H1 (cell line): ENCODE data around the gene CCDC124. TPM values are rescaled to one million over a fixed set of nuclear protein-coding genes. Genes with fewer than 3 reads are reported as not detected.

ENCODE experiments used
- CTCF ChIA-PET: fragments of 300-600 bp; sonication (Branson Sonifier 250); formaldehyde crosslinking; loops from one replicate; lab custom pipeline; 2021; ENCODE audit not compliant: partially characterized antibody; lab: Charles Lee
- POLR2A ChIA-PET: fragments of 300-600 bp; sonication (Branson Sonifier 250); formaldehyde crosslinking; loops from one replicate; lab custom pipeline; 2021; ENCODE audit warnings: inconsistent platforms; ENCODE audit not compliant: partially characterized antibody; lab: Charles Lee
- DNase-seq, 2 experiments: peaks; one replicate each; pipeline versions ENCODE4 v3.0.0 to v3.0.0-alpha.2; 2010 to 2022; ENCODE audit warnings: low spot score in 2 of 2, low read depth in 1 of 2, mixed read lengths in 1 of 2
- FAIRE-seq: peaks from 2 replicates; lab custom pipeline; 2011; peaks lifted over from hg19 to GRCh38; lab: Jason Lieb, UNC
- H2AFZ ChIP-seq: 2 replicates; pipeline ENCODE4 v1.8.1; 2012; ENCODE audit warnings: low read length, inconsistent platforms
- H2AK5ac ChIP-seq: 2 replicates; pipeline ENCODE4 v1.6.1; 2013; ENCODE audit warnings: low read depth, low read length
- H2BK120ac ChIP-seq: replicated peaks from 2 replicates; pipeline ENCODE3; 2013; ENCODE audit warnings: low read depth, low read length, inconsistent platforms
- H2BK12ac ChIP-seq: 2 replicates; pipeline ENCODE4 v1.6.1; 2013; ENCODE audit warnings: low read depth, low read length
- H2BK15ac ChIP-seq: 2 replicates; pipeline ENCODE4 v1.6.1; 2013; ENCODE audit warnings: low read length
- H2BK20ac ChIP-seq: 2 replicates; pipeline ENCODE4 v1.6.1; 2013; ENCODE audit warnings: low read length
- H2BK5ac ChIP-seq: 2 replicates; pipeline ENCODE4 v1.6.1; 2013; ENCODE audit warnings: low read depth, low read length
- H3K14ac ChIP-seq: 2 replicates; pipeline ENCODE4 v1.6.1; 2013; ENCODE audit warnings: inconsistent platforms; ENCODE audit not compliant: insufficient read length
- H3K18ac ChIP-seq: 2 replicates; pipeline ENCODE4 v1.6.1; 2013; ENCODE audit warnings: low read length; ENCODE audit errors: extremely low read depth
- H3K23ac ChIP-seq: 2 replicates; pipeline ENCODE4 v1.6.1; 2013; ENCODE audit warnings: inconsistent platforms; ENCODE audit not compliant: insufficient read length
- H3K23me2 ChIP-seq: 2 replicates; pipeline ENCODE4 v1.6.1; 2013; ENCODE audit warnings: low read depth, low read length
- H3K27ac ChIP-seq: 2 replicates; pipeline ENCODE4 v1.6.1; 2011; ENCODE audit warnings: low read depth, low read length, inconsistent platforms
- H3K27me3 ChIP-seq, 4 experiments: replicated peaks in 1 of 4; 1 replicate in 1 of 4; 2 replicates in 3 of 4; pipeline versions ENCODE4 v1.6.1 to v1.8.1; 2011 to 2013; ENCODE audit warnings: low read length in 3 of 4, mild to moderate bottlenecking in 3 of 4, inconsistent platforms in 2 of 4, mixed read lengths in 2 of 4, moderate library complexity in 1 of 4; ENCODE audit not compliant: control insufficient read depth in 3 of 4, insufficient read depth in 3 of 4; ENCODE audit errors: extremely low read depth in 1 of 4
- H3K36me3 ChIP-seq, 4 experiments: 2 replicates each; pipeline versions ENCODE4 v1.6.1 to v1.8.1; 2011 to 2013; ENCODE audit warnings: mild to moderate bottlenecking in 4 of 4, low read length in 3 of 4, moderate library complexity in 2 of 4, control low read depth in 1 of 4, inconsistent platforms in 1 of 4; ENCODE audit not compliant: insufficient read depth in 4 of 4, control insufficient read depth in 2 of 4
- H3K4ac ChIP-seq: replicated peaks from 2 replicates; pipeline ENCODE3; 2013; ENCODE audit warnings: low read length, low read depth, mixed read lengths, inconsistent platforms; ENCODE audit not compliant: insufficient read length
- H3K4me1 ChIP-seq, 4 experiments: replicated peaks in 1 of 4; 1 replicate in 1 of 4; 2 replicates in 3 of 4; pipeline versions ENCODE4 v1.6.1 to v1.8.1; 2011 to 2013; ENCODE audit warnings: low read length in 3 of 4, inconsistent platforms in 2 of 4, mixed read lengths in 1 of 4; ENCODE audit not compliant: insufficient read depth in 4 of 4, control insufficient read depth in 3 of 4
- H3K4me2 ChIP-seq, 2 experiments: 2 replicates each; pipeline versions ENCODE4 v1.6.1 to v1.8.1; 2011 to 2013; ENCODE audit warnings: low read depth in 2 of 2, low read length in 2 of 2, control low read depth in 1 of 2, inconsistent platforms in 1 of 2, mild to moderate bottlenecking in 1 of 2; ENCODE audit not compliant: insufficient read depth in 1 of 2
- H3K4me3 ChIP-seq, 4 experiments: fragments of 200-600, 300-600 bp in 1 of 4; sonication (generic), shearing (Covaris generic), sonication (Bioruptor Twin) in 1 of 4; 2 replicates each; pipeline versions ENCODE4 v1.5.1 to v1.8.1; 2011 to 2016; ENCODE audit warnings: low read length in 4 of 4, low read depth in 3 of 4, control low read depth in 2 of 4, inconsistent platforms in 2 of 4, mild to moderate bottlenecking in 2 of 4, mixed read lengths in 1 of 4, moderate library complexity in 1 of 4; ENCODE audit not compliant: insufficient read depth in 2 of 4; ENCODE audit errors: extremely low read depth in 1 of 4
- H3K56ac ChIP-seq: replicated peaks from 2 replicates; pipeline ENCODE3; 2013; ENCODE audit warnings: low read depth, mild to moderate bottlenecking, mixed read lengths, low read length, inconsistent platforms; ENCODE audit not compliant: insufficient read length
- H3K79me1 ChIP-seq: 2 replicates; pipeline ENCODE4 v1.6.1; 2013; ENCODE audit warnings: low read depth, low read length, control low read depth
- H3K79me2 ChIP-seq, 2 experiments: 2 replicates each; pipeline versions ENCODE4 v1.6.1 to v1.8.1; 2012 to 2013; ENCODE audit warnings: low read length in 2 of 2, mild to moderate bottlenecking in 2 of 2, inconsistent platforms in 1 of 2; ENCODE audit not compliant: insufficient read depth in 2 of 2, control insufficient read depth in 1 of 2
- H3K9ac ChIP-seq, 4 experiments: replicated peaks in 1 of 4; 1 replicate in 1 of 4; 2 replicates in 3 of 4; pipeline versions ENCODE4 v1.6.1 to v1.8.1; 2011 to 2013; ENCODE audit warnings: low read depth in 3 of 4, low read length in 3 of 4, control low read depth in 2 of 4, mild to moderate bottlenecking in 2 of 4, moderate library complexity in 2 of 4, inconsistent platforms in 1 of 4; ENCODE audit errors: extremely low read depth in 1 of 4
- H3K9me3 ChIP-seq, 2 experiments: 2 replicates each; pipeline versions ENCODE4 v1.6.1 to v1.8.1; 2012 to 2013; ENCODE audit warnings: mild to moderate bottlenecking in 2 of 2, moderate library complexity in 2 of 2, control low read depth in 1 of 2, inconsistent platforms in 1 of 2, low read depth in 1 of 2, low read length in 1 of 2, mixed read lengths in 1 of 2; ENCODE audit not compliant: insufficient read depth in 2 of 2
- H4K20me1 ChIP-seq, 2 experiments: replicated peaks in 1 of 2; 2 replicates each; pipeline versions ENCODE3 to v1.8.1; 2011 to 2013; ENCODE audit warnings: inconsistent platforms in 2 of 2, low read length in 2 of 2, mild to moderate bottlenecking in 1 of 2; ENCODE audit not compliant: insufficient read depth in 2 of 2, control insufficient read depth in 1 of 2
- H4K5ac ChIP-seq: 2 replicates; pipeline ENCODE4 v1.6.1; 2013; ENCODE audit warnings: low read length, low read depth, mixed read lengths, inconsistent platforms; ENCODE audit not compliant: insufficient read length
- H4K8ac ChIP-seq: 2 replicates; pipeline ENCODE4 v1.8.0; 2013; ENCODE audit warnings: mild to moderate bottlenecking, moderate library complexity, low read length, inconsistent platforms; ENCODE audit not compliant: insufficient read depth; ENCODE audit errors: extremely low read depth
- H4K91ac ChIP-seq: replicated peaks from 2 replicates; pipeline ENCODE3; 2013; ENCODE audit warnings: low read length, mixed read lengths, inconsistent platforms; ENCODE audit not compliant: insufficient read length
- ATF3 ChIP-seq: IDR thresholded peaks from 2 replicates; pipeline ENCODE4 v1.6.1; 2011; ENCODE audit warnings: low read depth, mild to moderate bottlenecking, low read length; ENCODE audit not compliant: insufficient read depth
- CBX5 ChIP-seq: fragments of 300-800, 300-1000 bp; sonication (generic); IDR thresholded peaks from 2 replicates; pipeline ENCODE4 v1.7.1; 2016; ENCODE audit warnings: antibody characterized with exemption, low read length, low read depth
- CREB1 ChIP-seq: IDR thresholded peaks from 2 replicates; pipeline ENCODE4 v1.6.1; 2012; ENCODE audit warnings: inconsistent platforms
- EGR1 ChIP-seq: IDR thresholded peaks from 2 replicates; pipeline ENCODE4 v1.6.1; 2011; ENCODE audit warnings: low read depth, low read length, borderline replicate concordance
- KDM1A ChIP-seq: fragments of 200-600, 300-600 bp; sonication (generic); IDR thresholded peaks from 2 replicates; pipeline ENCODE4 v1.7.1; 2016; ENCODE audit warnings: mild to moderate bottlenecking, low read length, borderline replicate concordance
- POLR2A ChIP-seq, 2 experiments: IDR thresholded peaks; 1 replicate in 1 of 2; 2 replicates in 1 of 2; pipeline ENCODE4 v1.6.1; 2011; ENCODE audit warnings: low read depth in 2 of 2, low read length in 2 of 2, mild to moderate bottlenecking in 2 of 2; ENCODE audit errors: control extremely low read depth in 1 of 2
- polyA plus RNA-seq, 7 experiments: library from polyadenylated mRNA; depleted of rRNA in 3 of 7; stranded (reverse) in 5 of 7; unstranded in 2 of 7; fragments of >200 nt in 5 of 7; fragments of 200-250 nt in 2 of 7; gene quantifications; 1 replicate in 5 of 7; 2 replicates in 1 of 7; 4 replicates in 1 of 7; pipeline versions ENCODE4 v1.2.1 to v1.2.3, GENCODE V29; 2011 to 2013; ENCODE audit warnings: missing spikeins in 2 of 7, mixed read lengths in 2 of 7
- total RNA-seq: library from RNA; stranded (reverse); fragmentation: NEBNext Ultra II Directional; extraction: Animal tissue kit (Norgen Biotek cat#: 25700); gene quantifications from 2 replicates; pipeline ENCODE4 v1.2.1, GENCODE V29; 2021

Gene CCDC124
- total and polyA plus RNA-seq, 2 of the 8 experiments (the other 6 are each of a cell fraction or from before 2014, with no cell fraction given) = 95.2 to 103 TPM

- Histone ChIP-seq H2BK20ac (no peak overlapping the region), H3K14ac (no peak overlapping the region), H3K18ac (no peak overlapping the region), H2BK120ac (no peak overlapping the region), H2BK12ac (no peak overlapping the region), H3K4me2 (no peak overlapping the region), H3K9me3 (no peaks in the 10 kb centered on the region), H3K4ac (no peak overlapping the region), H2AFZ (no peak overlapping the region), H2BK15ac (no peak overlapping the region), H2AK5ac (no peak overlapping the region), H3K9ac (no peak overlapping the region), H4K8ac (no peak overlapping the region), H4K91ac (no peak overlapping the region), H4K5ac (no peak overlapping the region), H3K79me1 (no peaks in the 10 kb centered on the region), H3K4me1 (peaks cover 0 to 17% (median 5%) of the 10 kb centered on the region in 4 experiments; a peak in 6 of 7 replicates), H3K27me3 (peaks cover 3 to 21% (median 13%) of the 10 kb centered on the region in 4 experiments), H3K4me3 (no peak overlapping the region), H3K56ac (no peak overlapping the region), H3K27ac (no peak overlapping the region), H4K20me1 (peaks cover 0 to 3% of the 10 kb centered on the region in 2 experiments), H3K23me2 (no peaks in the 10 kb centered on the region), H3K79me2 (no peaks in the 10 kb centered on the region)
- POLR2A ChIA-PET = interaction anchor here (0.8 to 2.1 kb wide), 7 partner anchors 9 to 97 kb away, joined by 3 to 7 read pairs (median 3); partner anchors contain the start of genes CCDC124 and KCNN1
- no peak for FAIRE-seq
- CTCF ChIA-PET = interaction anchor here (0.7 to 21.5 kb wide), 7 partner anchors 11 to 38 kb away, joined by 3 to 271 read pairs (median 4); no protein-coding TSS in a partner anchor
- no peak for DNase-seq
- TF ChIP-seq CBX5 = no peak
- no peak for TF ChIP-seq CREB1
- TF ChIP-seq KDM1A = no peak
- TF ChIP-seq ATF3 = no peak
- TF ChIP-seq EGR1 = no peak
- no peak for TF ChIP-seq POLR2A (IDR thresholded peaks at IDR 0.05; ENCODE audit: control extremely low read depth in 1 of 2, low read depth in 2 of 2, low read length in 2 of 2)
- TF ChIP-seq, all 59 proteins: peak for 0
- Histone ChIP-seq H3K36me3 (no peaks in the 10 kb centered on the region), H2BK5ac (0 out of 2 replicates have a peak overlapping the region, but pooled peaks have one; percentile 10), H3K23ac (no peak overlapping the region)
Measured at GRCh38 chr19:17957885-17958284, 25.1 kb downstream of the CCDC124 start.
